ENCODE data around the gene NDST1.
"Not testable (repeated sequence)": the region's sequence is repeated elsewhere in the genome, so short reads cannot be mapped to it uniquely, and the experiment has no call there.

NDST1 gene

GRCh38 chr5:150505816-150506215 lies 2.1 kb upstream of the NDST1 start:
- in situ Hi-C loops (cut with MboI; ENCODE audit: low sequenced_read_pairs): no loop called here

GRCh38 chr5:150506571-150507473 lies 1.1 kb upstream of the NDST1 start:
- in situ Hi-C loops (cut with MboI; ENCODE audit: low sequenced_read_pairs): no loop called here

- in situ Hi-C loops (cut with MboI; ENCODE audit: low sequenced_read_pairs): no loop called here
These were observed 328 bp downstream of the NDST1 start for GRCh38 chr5:150508277-150508640.

- in situ Hi-C loops (cut with MboI; ENCODE audit: low sequenced_read_pairs): no loop called here
These were observed 897 bp downstream of the NDST1 start for GRCh38 chr5:150508828-150509227.

GRCh38 chr5:150509992-150510391 lies 2.1 kb downstream of the NDST1 start:
- in situ Hi-C loops (cut with MboI; ENCODE audit: low sequenced_read_pairs): no loop called here

- in situ Hi-C loops (cut with MboI; ENCODE audit: low sequenced_read_pairs): no loop called here
These were observed 2.7 kb downstream of the NDST1 start for GRCh38 chr5:150510460-150511263.

GRCh38 chr5:150511578-150512367 lies 3.8 kb downstream of the NDST1 start:
- in situ Hi-C loops (cut with MboI; ENCODE audit: low sequenced_read_pairs): no loop called here

GRCh38 chr5:150512368-150512747 lies 4.4 kb downstream of the NDST1 start:
- in situ Hi-C loops (cut with MboI; ENCODE audit: low sequenced_read_pairs): no loop called here

- in situ Hi-C loops (cut with MboI; ENCODE audit: low sequenced_read_pairs): no loop called here
These were observed 5.7 kb downstream of the NDST1 start for GRCh38 chr5:150513375-150514309.

GRCh38 chr5:150514708-150515211 lies 6.8 kb downstream of the NDST1 start:
- in situ Hi-C loops (cut with MboI; ENCODE audit: low sequenced_read_pairs): no loop called here

GRCh38 chr5:150515446-150515845 lies 7.5 kb downstream of the NDST1 start:
- in situ Hi-C loops (cut with MboI; ENCODE audit: low sequenced_read_pairs): no loop called here

GRCh38 chr5:150516011-150516410 lies 8.1 kb downstream of the NDST1 start:
- in situ Hi-C loops (cut with MboI; ENCODE audit: low sequenced_read_pairs): no loop called here

- in situ Hi-C loops (cut with MboI; ENCODE audit: low sequenced_read_pairs): no loop called here
These were observed 9.6 kb downstream of the NDST1 start for GRCh38 chr5:150517272-150518152.

- in situ Hi-C loops (cut with MboI; ENCODE audit: low sequenced_read_pairs): not testable (repeated sequence)
These were observed 11.0 kb downstream of the NDST1 start for GRCh38 chr5:150518712-150519559.

GRCh38 chr5:150519560-150519945 lies 11.6 kb downstream of the NDST1 start:
- in situ Hi-C loops (cut with MboI; ENCODE audit: low sequenced_read_pairs): no loop called here

GRCh38 chr5:150519978-150520377 lies 12.0 kb downstream of the NDST1 start:
- in situ Hi-C loops (cut with MboI; ENCODE audit: low sequenced_read_pairs): no loop called here

- in situ Hi-C loops (cut with MboI; ENCODE audit: low sequenced_read_pairs): no loop called here
These were observed 13.0 kb downstream of the NDST1 start for GRCh38 chr5:150520747-150521521.

GRCh38 chr5:150521522-150521817 lies 13.5 kb downstream of the NDST1 start:
- in situ Hi-C loops (cut with MboI; ENCODE audit: low sequenced_read_pairs): no loop called here

Data from HL-60/S4 (cell line).